ENCODE results near the gene PSMD13. TPM values are rescaled to one million over a fixed set of nuclear protein-coding genes. Genes with fewer than 3 reads are reported as not detected.

PSMD13 gene
- total and polyA plus RNA-seq, 2 experiments from 2014 or later = 91.8 to 146 TPM

DNA sequence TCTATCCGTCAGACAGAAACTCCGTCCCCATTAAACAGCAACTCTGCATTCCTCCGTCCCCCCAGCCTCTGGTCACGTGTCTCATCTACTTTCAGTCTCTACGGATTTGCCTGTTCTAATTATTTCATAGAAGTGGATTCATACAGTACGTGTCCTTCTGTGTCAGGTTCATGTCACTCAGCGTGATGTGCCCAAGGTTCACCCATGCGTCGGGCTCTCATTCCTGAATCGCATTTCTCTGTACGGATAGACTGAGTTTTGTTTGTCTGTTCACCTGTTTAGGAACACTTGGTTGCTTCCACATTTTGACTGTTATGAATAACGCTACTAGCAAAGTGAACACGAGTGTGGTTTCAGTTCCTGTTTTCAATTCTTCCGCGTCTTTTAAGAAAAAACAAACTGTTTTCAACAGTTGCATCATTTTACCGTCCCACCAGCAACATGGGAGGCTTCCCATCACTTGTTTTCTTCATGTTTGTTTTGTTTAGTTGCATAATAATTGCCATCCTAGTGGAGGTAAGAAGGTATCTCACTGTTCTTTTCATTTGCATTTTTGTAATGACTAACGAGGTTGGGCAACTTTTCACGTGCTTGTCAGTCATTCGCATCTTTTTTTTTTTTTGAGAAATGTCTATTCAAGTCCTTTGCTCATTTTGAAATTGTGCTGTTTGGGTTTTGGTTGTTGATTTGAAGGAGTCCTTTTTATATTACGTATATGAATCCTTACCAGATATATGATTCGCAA lies 32.5 kb downstream of the PSMD13 start:
- Histone ChIP-seq H3K9me2 (replicated peaks; ENCODE audit: insufficient read depth) (no peaks in the 10 kb centered on the region), H4K20me1 (ENCODE audit: insufficient read depth, poor library complexity, severe bottlenecking) (no peaks in the 10 kb centered on the region), H3K4me1 (ENCODE audit: insufficient read depth) (peaks cover 7% of the 10 kb centered on the region), H3K79me2 (no peaks in the 10 kb centered on the region), H2AFZ (no peak overlapping the region), H3K27ac (no peak overlapping the region), H3K4me2 (no peak overlapping the region), H3K27me3 (no peaks in the 10 kb centered on the region), H3K4me3 (no peak overlapping the region), H3K9me3 (ENCODE audit: low read depth) (no peaks in the 10 kb centered on the region), H3K36me3 (replicated peaks; ENCODE audit: insufficient read depth, low read depth) (no peaks in the 10 kb centered on the region)
- WGBS (ENCODE audit: low lambda C conversion rate, missing lambda C conversion rate) = 75% methylated on average over 21 of the region's 21 CpGs
- no peak for DNase-seq (ENCODE audit: low spot score)
- no peak for TF ChIP-seq EZH2 (IDR thresholded peaks at IDR 0.05; ENCODE audit: borderline replicate concordance)
- TF ChIP-seq, protein P1, sequence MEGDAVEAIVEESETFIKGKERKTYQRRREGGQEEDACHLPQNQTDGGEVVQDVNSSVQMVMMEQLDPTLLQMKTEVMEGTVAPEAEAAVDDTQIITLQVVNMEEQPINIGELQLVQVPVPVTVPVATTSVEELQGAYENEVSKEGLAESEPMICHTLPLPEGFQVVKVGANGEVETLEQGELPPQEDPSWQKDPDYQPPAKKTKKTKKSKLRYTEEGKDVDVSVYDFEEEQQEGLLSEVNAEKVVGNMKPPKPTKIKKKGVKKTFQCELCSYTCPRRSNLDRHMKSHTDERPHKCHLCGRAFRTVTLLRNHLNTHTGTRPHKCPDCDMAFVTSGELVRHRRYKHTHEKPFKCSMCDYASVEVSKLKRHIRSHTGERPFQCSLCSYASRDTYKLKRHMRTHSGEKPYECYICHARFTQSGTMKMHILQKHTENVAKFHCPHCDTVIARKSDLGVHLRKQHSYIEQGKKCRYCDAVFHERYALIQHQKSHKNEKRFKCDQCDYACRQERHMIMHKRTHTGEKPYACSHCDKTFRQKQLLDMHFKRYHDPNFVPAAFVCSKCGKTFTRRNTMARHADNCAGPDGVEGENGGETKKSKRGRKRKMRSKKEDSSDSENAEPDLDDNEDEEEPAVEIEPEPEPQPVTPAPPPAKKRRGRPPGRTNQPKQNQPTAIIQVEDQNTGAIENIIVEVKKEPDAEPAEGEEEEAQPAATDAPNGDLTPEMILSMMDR (IDR thresholded peaks at IDR 0.05; ENCODE audit: poor library complexity) = no peak
- TF ChIP-seq EZH2phosphoT487 (IDR thresholded peaks at IDR 0.05; ENCODE audit: low read depth, severe bottlenecking, unreplicated experiment) = no peak

DNA sequence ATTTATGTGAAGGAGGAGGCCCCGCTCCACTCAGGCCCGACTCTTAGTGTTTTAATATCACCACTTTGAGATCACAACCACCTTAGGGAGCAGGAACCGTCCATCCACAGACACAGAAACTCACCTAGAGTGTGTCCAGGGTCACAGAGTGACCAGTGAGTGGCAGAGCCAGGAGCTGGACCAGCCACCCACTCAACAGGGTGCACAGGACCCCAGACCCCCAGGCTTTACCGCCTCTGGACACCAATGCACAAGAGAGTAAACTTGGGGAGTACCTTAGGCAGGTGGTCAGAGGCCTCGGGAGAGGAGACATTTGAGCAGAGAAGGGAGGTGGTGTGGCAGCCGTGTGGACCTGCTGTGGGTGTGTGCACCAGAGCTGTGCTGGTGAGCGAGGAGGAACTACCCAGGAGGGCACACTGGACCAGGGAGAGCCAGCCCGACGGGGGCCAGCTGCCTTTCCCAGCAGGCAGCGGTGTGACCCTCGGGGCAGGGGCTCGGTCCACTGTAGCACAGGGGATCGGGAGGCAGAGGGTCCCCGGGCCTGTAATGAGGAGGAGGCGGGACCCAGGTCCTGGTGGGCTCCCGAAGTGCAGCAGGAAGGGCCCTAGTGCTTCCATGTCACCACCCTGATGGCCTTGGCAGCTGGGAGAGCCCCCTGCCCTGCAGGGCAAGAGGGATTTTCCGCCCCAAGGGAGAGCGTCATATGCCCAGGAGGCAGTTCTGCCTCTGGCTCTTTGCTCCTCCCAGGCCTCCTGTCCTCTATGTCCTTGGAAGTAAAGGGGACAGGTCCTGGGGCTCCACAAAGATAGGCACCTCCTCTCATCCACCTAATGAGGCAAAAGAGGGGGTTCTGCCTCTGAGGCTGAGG lies 33.9 kb downstream of the PSMD13 start:
- Histone ChIP-seq H3K9me3 (ENCODE audit: low read depth) (no peaks in the 10 kb centered on the region), H3K9me2 (replicated peaks; ENCODE audit: insufficient read depth) (no peaks in the 10 kb centered on the region), H3K27ac (peak overlapping the region; percentile 43), H2AFZ (no peak overlapping the region), H3K27me3 (no peaks in the 10 kb centered on the region), H3K4me3 (no peak overlapping the region), H3K4me1 (ENCODE audit: insufficient read depth) (peaks cover 7% of the 10 kb centered on the region), H3K4me2 (no peak overlapping the region), H3K79me2 (no peaks in the 10 kb centered on the region), H4K20me1 (ENCODE audit: insufficient read depth, poor library complexity, severe bottlenecking) (no peaks in the 10 kb centered on the region), H3K36me3 (replicated peaks; ENCODE audit: insufficient read depth, low read depth) (no peaks in the 10 kb centered on the region)
- peak; percentile 3 for DNase-seq (ENCODE audit: low spot score)
- 83% methylated on average over 18 of the region's 18 CpGs for WGBS (ENCODE audit: low lambda C conversion rate, missing lambda C conversion rate)
- TF ChIP-seq, protein P1 (IDR thresholded peaks at IDR 0.05; ENCODE audit: poor library complexity) = no peak
- no peak for TF ChIP-seq EZH2 (IDR thresholded peaks at IDR 0.05; ENCODE audit: borderline replicate concordance)
- TF ChIP-seq EZH2phosphoT487 (IDR thresholded peaks at IDR 0.05; ENCODE audit: low read depth, severe bottlenecking, unreplicated experiment) = no peak

DNA sequence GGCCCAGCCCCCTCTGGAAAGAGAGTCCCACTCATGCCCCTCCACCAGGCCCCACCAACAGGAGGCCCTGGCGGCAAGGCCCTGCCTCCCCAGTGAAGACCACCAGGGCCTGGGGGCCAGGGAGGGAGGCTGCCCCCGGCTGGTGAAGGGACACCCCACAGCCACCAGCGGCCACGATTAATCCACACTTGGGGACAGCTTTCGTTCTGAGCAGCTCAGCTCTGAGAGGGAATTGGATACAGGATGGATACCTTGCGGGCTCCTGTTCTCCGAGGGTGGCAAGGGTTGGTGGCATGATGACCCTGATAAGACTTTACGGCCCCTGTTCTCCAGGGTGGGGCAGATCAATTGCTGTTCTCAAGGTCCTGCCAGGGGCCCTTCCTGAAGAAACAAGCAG lies 34.5 kb downstream of the PSMD13 start:
- H3K9me3 ChIP-seq (ENCODE audit: low read depth) = no peaks in the 10 kb centered on the region
- DNase-seq (ENCODE audit: low spot score) = no peak
- H3K4me2 ChIP-seq = no peak overlapping the region
- H2AFZ ChIP-seq = no peak overlapping the region
- H4K20me1 ChIP-seq (ENCODE audit: insufficient read depth, poor library complexity, severe bottlenecking) = no peaks in the 10 kb centered on the region
- H3K27me3 ChIP-seq = no peaks in the 10 kb centered on the region
- H3K4me3 ChIP-seq = no peak overlapping the region
- H3K36me3 ChIP-seq (replicated peaks; ENCODE audit: insufficient read depth, low read depth) = no peaks in the 10 kb centered on the region
- peak overlapping the region; percentile 43 for H3K27ac ChIP-seq
- no peaks in the 10 kb centered on the region for H3K9me2 ChIP-seq (replicated peaks; ENCODE audit: insufficient read depth)
- H3K4me1 ChIP-seq (ENCODE audit: insufficient read depth) = peaks cover 7% of the 10 kb centered on the region
- H3K79me2 ChIP-seq = no peaks in the 10 kb centered on the region
- TF ChIP-seq, protein P1 (IDR thresholded peaks at IDR 0.05; ENCODE audit: poor library complexity) = no peak
- TF ChIP-seq EZH2phosphoT487 (IDR thresholded peaks at IDR 0.05; ENCODE audit: low read depth, severe bottlenecking, unreplicated experiment) (no peak), EZH2 (IDR thresholded peaks at IDR 0.05; ENCODE audit: borderline replicate concordance) (no peak)
- WGBS (ENCODE audit: low lambda C conversion rate, missing lambda C conversion rate) = 68% methylated on average over 8 of the region's 8 CpGs

Data from hepatocyte (in vitro differentiated cells).